Naive B cell (primary cell): Measurements from ENCODE around the gene RGPD5. TPM values are rescaled to one million over a fixed set of nuclear protein-coding genes. Genes with fewer than 3 reads are reported as not detected.
A peak's percentile ranks its signal among the peaks of the same experiment; 100 is the strongest.
"Not testable (repeated sequence)": the region's sequence is repeated elsewhere in the genome, so short reads cannot be mapped to it uniquely, and the experiment has no call there.

ENCODE experiments used
- ATAC-seq, 2 donors: fragments of 150-1000 bp; cut with Tn5 transposase; 2 replicates each; pipeline ENCODE4 v1.10.0; 2021; ENCODE audit warnings: low read depth in 2 of 2, mild to moderate bottlenecking in 2 of 2, moderate library complexity in 2 of 2
- DNase-seq: peaks from one replicate; pipeline ENCODE4 v3.0.0; 2022
- H3K27ac Mint-ChIP-seq, 6 donors: one replicate each; pipeline ENCODE4 v1.8.0; 2020 to 2022; ENCODE audit warnings: mild to moderate bottlenecking in 6 of 6, mixed read lengths in 6 of 6, moderate library complexity in 5 of 6, inconsistent platforms in 2 of 6
- H3K27me3 Mint-ChIP-seq, 3 donors: one replicate each; pipeline ENCODE4 v1.8.0; 2021 to 2022; ENCODE audit warnings: mixed read lengths in 3 of 3, mild to moderate bottlenecking in 1 of 3
- H3K36me3 Mint-ChIP-seq, 2 donors: one replicate each; pipeline ENCODE4 v1.8.0; 2020 to 2022; ENCODE audit warnings: mixed read lengths in 2 of 2, inconsistent platforms in 1 of 2, mild to moderate bottlenecking in 1 of 2
- H3K4me1 Mint-ChIP-seq, 3 donors: one replicate each; pipeline ENCODE4 v1.8.0; 2020 to 2022; ENCODE audit warnings: mixed read lengths in 3 of 3, inconsistent platforms in 1 of 3, mild to moderate bottlenecking in 1 of 3, moderate library complexity in 1 of 3
- H3K4me3 Mint-ChIP-seq, 8 donors: one replicate each; pipeline ENCODE4 v1.8.0; 2020 to 2022; ENCODE audit warnings: mild to moderate bottlenecking in 8 of 8, mixed read lengths in 8 of 8, moderate library complexity in 8 of 8, inconsistent platforms in 2 of 8
- H3K9me3 Mint-ChIP-seq, 7 donors: one replicate each; pipeline ENCODE4 v1.8.0; 2020 to 2022; ENCODE audit warnings: mixed read lengths in 7 of 7, mild to moderate bottlenecking in 5 of 7, inconsistent platforms in 2 of 7, moderate library complexity in 1 of 7
- polyA plus RNA-seq, 6 donors: library from polyadenylated mRNA; unstranded; fragments of 300-500 nt; fragmentation: Illumina TruSeq; gene quantifications; one replicate each; pipeline ENCODE4 v1.2.3, GENCODE V29; 2021; ENCODE audit warnings: low read depth in 6 of 6

Gene RGPD5
- polyA plus RNA-seq, 6 donors from 2014 or later = 3.6 to 12.2 (median 4.9) TPM

GRCh38 chr2:109791530-109792279, 2.4 kb upstream of the RGPD5 start:
- not testable (repeated sequence) for H3K4me3 Mint-ChIP-seq, H3K27ac Mint-ChIP-seq

GRCh38 chr2:109792659-109793058, 1.4 kb upstream of the RGPD5 start:
- H3K4me3 Mint-ChIP-seq, H3K36me3 Mint-ChIP-seq, H3K4me1 Mint-ChIP-seq, H3K27me3 Mint-ChIP-seq, H3K9me3 Mint-ChIP-seq, DNase-seq, H3K27ac Mint-ChIP-seq: not testable (repeated sequence)
- ATAC-seq = peak in 1 of 2 donors; percentile 12

More at GRCh38 chr2:109791530-109792279, 2.4 kb upstream of the RGPD5 start:
- H3K9me3 Mint-ChIP-seq, H3K36me3 Mint-ChIP-seq, DNase-seq, ATAC-seq, H3K27me3 Mint-ChIP-seq, H3K4me1 Mint-ChIP-seq: not testable (repeated sequence)

- not testable (repeated sequence) for H3K4me1 Mint-ChIP-seq, DNase-seq, H3K9me3 Mint-ChIP-seq, H3K27me3 Mint-ChIP-seq, H3K4me3 Mint-ChIP-seq, H3K27ac Mint-ChIP-seq, H3K36me3 Mint-ChIP-seq
- ATAC-seq = peak; percentile 72 to 77
Measured at GRCh38 chr2:109871129-109871751, 77.1 kb downstream of the RGPD5 start.

- not testable (repeated sequence) for ATAC-seq, DNase-seq, H3K4me3 Mint-ChIP-seq, H3K27me3 Mint-ChIP-seq, H3K36me3 Mint-ChIP-seq, H3K27ac Mint-ChIP-seq, H3K9me3 Mint-ChIP-seq, H3K4me1 Mint-ChIP-seq
Measured at GRCh38 chr2:109876625-109877024, 82.5 kb downstream of the RGPD5 start.

- H3K4me3 Mint-ChIP-seq, H3K27ac Mint-ChIP-seq, H3K4me1 Mint-ChIP-seq, H3K9me3 Mint-ChIP-seq, DNase-seq, H3K27me3 Mint-ChIP-seq, ATAC-seq, H3K36me3 Mint-ChIP-seq: not testable (repeated sequence)
Measured at GRCh38 chr2:109882112-109882511, 88.0 kb downstream of the RGPD5 start.

GRCh38 chr2:109888414-109888813, 94.3 kb downstream of the RGPD5 start:
- H3K36me3 Mint-ChIP-seq, H3K4me3 Mint-ChIP-seq, DNase-seq, H3K4me1 Mint-ChIP-seq, H3K27me3 Mint-ChIP-seq, ATAC-seq, H3K27ac Mint-ChIP-seq, H3K9me3 Mint-ChIP-seq: not testable (repeated sequence)

- H3K4me3 Mint-ChIP-seq, H3K27ac Mint-ChIP-seq, ATAC-seq, H3K4me1 Mint-ChIP-seq, H3K9me3 Mint-ChIP-seq, DNase-seq, H3K36me3 Mint-ChIP-seq, H3K27me3 Mint-ChIP-seq: not testable (repeated sequence)
Measured at GRCh38 chr2:109889909-109890308, 95.8 kb downstream of the RGPD5 start.

GRCh38 chr2:109891024-109891423, 96.9 kb downstream of the RGPD5 start:
- H3K4me3 Mint-ChIP-seq, H3K27ac Mint-ChIP-seq, ATAC-seq: not testable (repeated sequence)

GRCh38 chr2:109893736-109894135, 99.6 kb downstream of the RGPD5 start:
- not testable (repeated sequence) for ATAC-seq

More at GRCh38 chr2:109891024-109891423, 96.9 kb downstream of the RGPD5 start:
- H3K9me3 Mint-ChIP-seq, H3K36me3 Mint-ChIP-seq, H3K4me1 Mint-ChIP-seq, DNase-seq, H3K27me3 Mint-ChIP-seq: not testable (repeated sequence)

GRCh38 chr2:109894141-109894540, 100.0 kb downstream of the RGPD5 start:
- H3K9me3 Mint-ChIP-seq, H3K4me1 Mint-ChIP-seq, H3K27ac Mint-ChIP-seq, DNase-seq, ATAC-seq, H3K27me3 Mint-ChIP-seq, H3K4me3 Mint-ChIP-seq, H3K36me3 Mint-ChIP-seq: not testable (repeated sequence)

More at GRCh38 chr2:109893736-109894135, 99.6 kb downstream of the RGPD5 start:
- H3K27ac Mint-ChIP-seq, DNase-seq, H3K36me3 Mint-ChIP-seq, H3K4me1 Mint-ChIP-seq, H3K27me3 Mint-ChIP-seq, H3K4me3 Mint-ChIP-seq, H3K9me3 Mint-ChIP-seq: not testable (repeated sequence)

- not testable (repeated sequence) for ATAC-seq, H3K27me3 Mint-ChIP-seq, H3K9me3 Mint-ChIP-seq, H3K27ac Mint-ChIP-seq, H3K36me3 Mint-ChIP-seq, DNase-seq, H3K4me1 Mint-ChIP-seq, H3K4me3 Mint-ChIP-seq
Measured at GRCh38 chr2:109895090-109895869, 101.2 kb downstream of the RGPD5 start.

GRCh38 chr2:109896212-109896611, 102.1 kb downstream of the RGPD5 start:
- not testable (repeated sequence) for H3K4me1 Mint-ChIP-seq, H3K9me3 Mint-ChIP-seq, H3K27me3 Mint-ChIP-seq, DNase-seq, H3K27ac Mint-ChIP-seq, H3K36me3 Mint-ChIP-seq, H3K4me3 Mint-ChIP-seq
- peak; percentile 68 to 78 for ATAC-seq

- H3K9me3 Mint-ChIP-seq, H3K27ac Mint-ChIP-seq, H3K27me3 Mint-ChIP-seq, H3K36me3 Mint-ChIP-seq, H3K4me3 Mint-ChIP-seq, ATAC-seq, H3K4me1 Mint-ChIP-seq, DNase-seq: not testable (repeated sequence)
Measured at GRCh38 chr2:109897769-109898461, 103.8 kb downstream of the RGPD5 start.
